ENCODE measurements around the gene COPE. TPM values are rescaled to one million over a fixed set of nuclear protein-coding genes. Genes with fewer than 3 reads are reported as not detected.

Gene COPE
- total and polyA plus RNA-seq, 8 donors = 81.1 to 226 (median 103) TPM

DNA sequence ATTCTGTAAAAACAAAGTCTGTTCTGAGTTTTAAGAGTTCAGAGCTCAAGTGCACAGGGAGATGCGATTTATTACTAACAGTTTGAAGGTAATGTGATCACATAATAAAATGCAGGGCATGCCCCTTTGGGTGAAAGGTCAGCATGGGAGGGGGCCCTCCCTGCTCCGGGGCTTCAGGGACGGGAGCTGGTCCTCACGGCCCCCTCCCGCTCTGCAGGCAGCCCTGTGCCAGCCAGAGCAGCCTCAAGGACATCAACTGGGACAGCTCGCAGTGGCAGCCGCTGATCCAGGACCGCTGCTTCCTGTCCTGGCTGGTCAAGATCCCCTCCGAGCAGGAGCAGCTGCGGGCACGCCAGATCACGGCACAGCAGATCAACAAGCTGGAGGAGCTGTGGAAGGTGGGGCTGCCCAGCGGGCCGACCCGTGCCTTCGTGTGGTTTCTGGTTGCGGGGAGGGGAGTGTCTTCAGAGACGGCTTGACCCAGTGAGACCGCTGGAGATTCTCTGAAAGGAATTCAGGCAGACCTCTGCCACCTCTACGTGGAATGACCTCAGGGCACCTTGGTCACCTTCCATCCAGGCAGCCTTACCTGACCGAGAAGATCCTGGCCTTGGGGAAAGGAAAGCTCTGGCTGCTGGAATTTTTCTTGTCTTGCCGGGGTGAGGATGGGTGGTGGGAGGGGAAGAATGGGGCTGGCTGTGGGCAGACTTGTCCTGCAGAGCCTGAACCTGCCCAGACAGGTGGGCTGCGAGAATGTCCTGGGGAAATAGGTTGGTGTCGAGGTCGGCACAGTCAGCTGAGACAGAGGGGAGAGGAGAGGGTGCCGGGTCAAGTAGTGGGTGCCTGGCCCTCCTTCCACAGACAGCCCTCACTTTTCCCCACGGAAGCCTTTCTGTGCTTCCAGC is 68.5 kb downstream of the COPE start:
- peaks cover 8 to 76% of the 10 kb centered on the region in 2 donors for H3K36me3 ChIP-seq
- TF ChIP-seq, protein P1, sequence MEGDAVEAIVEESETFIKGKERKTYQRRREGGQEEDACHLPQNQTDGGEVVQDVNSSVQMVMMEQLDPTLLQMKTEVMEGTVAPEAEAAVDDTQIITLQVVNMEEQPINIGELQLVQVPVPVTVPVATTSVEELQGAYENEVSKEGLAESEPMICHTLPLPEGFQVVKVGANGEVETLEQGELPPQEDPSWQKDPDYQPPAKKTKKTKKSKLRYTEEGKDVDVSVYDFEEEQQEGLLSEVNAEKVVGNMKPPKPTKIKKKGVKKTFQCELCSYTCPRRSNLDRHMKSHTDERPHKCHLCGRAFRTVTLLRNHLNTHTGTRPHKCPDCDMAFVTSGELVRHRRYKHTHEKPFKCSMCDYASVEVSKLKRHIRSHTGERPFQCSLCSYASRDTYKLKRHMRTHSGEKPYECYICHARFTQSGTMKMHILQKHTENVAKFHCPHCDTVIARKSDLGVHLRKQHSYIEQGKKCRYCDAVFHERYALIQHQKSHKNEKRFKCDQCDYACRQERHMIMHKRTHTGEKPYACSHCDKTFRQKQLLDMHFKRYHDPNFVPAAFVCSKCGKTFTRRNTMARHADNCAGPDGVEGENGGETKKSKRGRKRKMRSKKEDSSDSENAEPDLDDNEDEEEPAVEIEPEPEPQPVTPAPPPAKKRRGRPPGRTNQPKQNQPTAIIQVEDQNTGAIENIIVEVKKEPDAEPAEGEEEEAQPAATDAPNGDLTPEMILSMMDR (IDR thresholded peaks at IDR 0.05) = no peak
- peaks cover 28 to 52% of the 10 kb centered on the region in 2 donors for H3K4me1 ChIP-seq
- no peaks in the 10 kb centered on the region for H3K9me3 ChIP-seq
- no peak for DNase-seq
- H3K27ac ChIP-seq = no peak overlapping the region
- intact Hi-C loops (cut with DNase I) = no loop called here
- no peaks in the 10 kb centered on the region for H3K27me3 ChIP-seq
- no peak overlapping the region for H3K4me3 ChIP-seq
- ATAC-seq = no peak

- DNase-seq (no peak), ATAC-seq (no peak)
- TF ChIP-seq, protein P1 (IDR thresholded peaks at IDR 0.05) = no peak
- no peaks in the 10 kb centered on the region for H3K27me3 ChIP-seq
- peaks cover 28 to 58% of the 10 kb centered on the region in 2 donors for H3K4me1 ChIP-seq
- H3K9me3 ChIP-seq = no peaks in the 10 kb centered on the region
- peak overlapping the region; percentile 75 to 96 for H3K27ac ChIP-seq
- H3K36me3 ChIP-seq = peaks cover 4 to 68% of the 10 kb centered on the region in 2 donors
- intact Hi-C loops (cut with DNase I) = loop anchor here in 1 of 2 donors (10.0 kb wide), 1 partner anchor 395 kb away; no protein-coding TSS in a partner anchor
- H3K4me3 ChIP-seq = no peak overlapping the region
These were observed 69.3 kb downstream of the COPE start for GRCh38 chr19:18849838-18850400.

Other genes starting within 250 kb of the COPE start
- gene CRTC1, start 235.7 kb downstream of the COPE start, total RNA-seq = 10 to 100 TPM; 11.3 to 13.8 TPM
- gene CRTC1, start 235.7 kb downstream of the COPE start, polyA plus RNA-seq (ENCODE audit: insufficient read length in 6 of 6) = 10 to 100 TPM; 13.8 to 23.9 (median 16.5) TPM
- 10 to 100 TPM in 1 of 2 donors, 1 to 10 TPM in 1; 1.9 to 47.7 TPM for gene COMP, start 128.1 kb downstream of the COPE start, total RNA-seq
- gene COMP, start 128.1 kb downstream of the COPE start, polyA plus RNA-seq (ENCODE audit: insufficient read length in 6 of 6) = under 1 TPM in 3 of 6 donors, not detected in 3; 0.23 to 0.26 (median 0.24) TPM
- gene UPF1, start 87.4 kb downstream of the COPE start, total RNA-seq = 10 to 100 TPM; 66.9 to 80.9 TPM
- 10 to 100 TPM; 49.1 to 55.9 (median 55.0) TPM for gene UPF1, start 87.4 kb downstream of the COPE start, polyA plus RNA-seq (ENCODE audit: insufficient read length in 6 of 6)
- gene CERS1, start 23.2 kb downstream of the COPE start, total RNA-seq = under 1 TPM; 0.20 to 0.24 TPM
- gene CERS1, start 23.2 kb downstream of the COPE start, polyA plus RNA-seq (ENCODE audit: insufficient read length in 6 of 6) = 1 to 10 TPM; 3.2 to 4.0 (median 3.6) TPM
- gene DDX49, start 328 bp upstream of the COPE start, total RNA-seq = 10 to 100 TPM; 33.5 to 40.7 TPM
- 10 to 100 TPM; 38.9 to 51.8 (median 45.9) TPM for gene DDX49, start 328 bp upstream of the COPE start, polyA plus RNA-seq (ENCODE audit: insufficient read length in 6 of 6)
- gene HOMER3, start 21.8 kb upstream of the COPE start, total RNA-seq = 10 to 100 TPM; 27.6 to 32.1 TPM
- 10 to 100 TPM; 45.0 to 68.0 (median 58.0) TPM for gene HOMER3, start 21.8 kb upstream of the COPE start, polyA plus RNA-seq (ENCODE audit: insufficient read length in 6 of 6)
- gene SUGP2, start 114.1 kb upstream of the COPE start, total RNA-seq = 10 to 100 TPM; 64.2 to 80.3 TPM
- gene SUGP2, start 114.1 kb upstream of the COPE start, polyA plus RNA-seq (ENCODE audit: insufficient read length in 6 of 6) = 100 to 1,000 TPM in 5 of 6 donors, 10 to 100 TPM in 1; 94.1 to 139 (median 108) TPM
- 10 to 100 TPM; 23.7 to 37.9 TPM for gene ARMC6, start 114.2 kb upstream of the COPE start, total RNA-seq
- 10 to 100 TPM; 30.6 to 36.8 (median 34.0) TPM for gene ARMC6, start 114.2 kb upstream of the COPE start, polyA plus RNA-seq (ENCODE audit: insufficient read length in 6 of 6)
- gene SLC25A42, start 144.6 kb upstream of the COPE start, total RNA-seq = 10 to 100 TPM in 1 of 2 donors, 1 to 10 TPM in 1; 7.6 to 12.4 TPM
- gene SLC25A42, start 144.6 kb upstream of the COPE start, polyA plus RNA-seq (ENCODE audit: insufficient read length in 6 of 6) = 10 to 100 TPM; 10.8 to 16.6 (median 13.5) TPM
- 10 to 100 TPM; 25.6 to 27.8 TPM for gene TMEM161A, start 219.1 kb upstream of the COPE start, total RNA-seq
- 10 to 100 TPM; 22.3 to 28.0 (median 25.0) TPM for gene TMEM161A, start 219.1 kb upstream of the COPE start, polyA plus RNA-seq (ENCODE audit: insufficient read length in 6 of 6)

All from left lung (tissue), 10 donors.